ENCODE data around the gene MYBBP1A. TPM values are rescaled to one million over a fixed set of nuclear protein-coding genes. Genes with fewer than 3 reads are reported as not detected.

MYBBP1A gene
- total and polyA plus RNA-seq, 4 donors, result 12.2 to 23.3 (median 20.0) TPM

- no peak for TF ChIP-seq ZBTB33 (IDR thresholded peaks at IDR 0.05)
- TF ChIP-seq RXRA (IDR thresholded peaks at IDR 0.05), result peak in 1 of 2 donors; percentile 12
- TF ChIP-seq REST (IDR thresholded peaks at IDR 0.05), result peak; percentile 99
- no peak for TF ChIP-seq YY1 (IDR thresholded peaks at IDR 0.05)
- peak; percentile 93 for TF ChIP-seq NR2F2 (IDR thresholded peaks at IDR 0.05)
- no peaks in the 10 kb centered on the region for H3K9me3 ChIP-seq (ENCODE audit: control insufficient read depth in 4 of 4, low read length in 3 of 4)
- peaks cover under 1 to 23% (median 13%) of the 10 kb centered on the region in 4 donors for H3K4me1 ChIP-seq (ENCODE audit: control insufficient read depth in 4 of 4, insufficient read depth in 4 of 4, low read length in 3 of 4)
- H3K4me3 ChIP-seq (ENCODE audit: low read depth in 1 of 3, low read length in 3 of 3), result no peak overlapping the region
- H3K9ac ChIP-seq (ENCODE audit: low read depth in 1 of 2, low read length in 2 of 2), result no peak overlapping the region
- no peaks in the 10 kb centered on the region for H3K27me3 ChIP-seq (ENCODE audit: control insufficient read depth in 4 of 4, insufficient read depth in 4 of 4, low read length in 3 of 4)
- peaks cover 0 to 9% (median 0%) of the 10 kb centered on the region in 4 donors for H3K36me3 ChIP-seq (ENCODE audit: control insufficient read depth in 4 of 4, insufficient read depth in 3 of 4, low read depth in 1 of 4, low read length in 3 of 4)
- DNase-seq (ENCODE audit: low spot score), result peak; percentile 69
- H3K27ac ChIP-seq (ENCODE audit: low read depth in 1 of 2, low read length in 2 of 2), result no peak overlapping the region
- 71% methylated on average over 20 of the region's 20 CpGs for WGBS
These were observed 62.2 kb downstream of the MYBBP1A start for GRCh38 chr17:4492721-4493561.

DNA sequence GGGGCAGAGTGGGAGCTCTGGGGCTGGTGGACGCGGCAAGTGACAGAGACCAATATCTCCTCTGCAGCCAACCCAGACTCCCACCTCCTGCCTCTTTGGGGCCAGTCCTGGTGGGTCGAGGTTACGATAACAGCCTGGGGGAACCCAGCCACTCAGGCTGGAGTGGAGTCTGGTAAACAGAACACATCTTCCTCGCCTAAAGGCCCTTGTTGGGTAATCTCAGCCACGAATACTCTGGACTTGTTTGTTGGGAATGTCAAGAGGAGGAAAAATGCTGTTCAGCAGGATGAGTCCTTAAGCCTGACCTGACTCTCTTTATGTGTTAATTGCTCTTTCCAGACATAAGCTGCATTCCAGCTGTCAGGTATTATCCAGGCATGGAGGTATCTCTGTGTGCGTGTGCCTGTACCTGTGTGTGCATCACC, 64.5 kb downstream of the MYBBP1A start:
- 92% methylated on average over 7 of the region's 7 CpGs for WGBS
- no peak for DNase-seq (ENCODE audit: low spot score)
- Histone ChIP-seq H3K9ac (ENCODE audit: low read depth in 1 of 2, low read length in 2 of 2) (no peak overlapping the region), H3K27me3 (ENCODE audit: control insufficient read depth in 4 of 4, insufficient read depth in 4 of 4, low read length in 3 of 4) (no peaks in the 10 kb centered on the region), H3K27ac (ENCODE audit: low read depth in 1 of 2, low read length in 2 of 2) (no peak overlapping the region), H3K4me1 (ENCODE audit: control insufficient read depth in 4 of 4, insufficient read depth in 4 of 4, low read length in 3 of 4) (peaks cover 0 to 6% (median 0%) of the 10 kb centered on the region in 4 donors), H3K36me3 (ENCODE audit: control insufficient read depth in 4 of 4, insufficient read depth in 3 of 4, low read depth in 1 of 4, low read length in 3 of 4) (peaks cover 0 to 14% (median 0%) of the 10 kb centered on the region in 4 donors), H3K9me3 (ENCODE audit: control insufficient read depth in 4 of 4, low read length in 3 of 4) (no peaks in the 10 kb centered on the region), H3K4me3 (ENCODE audit: low read depth in 1 of 3, low read length in 3 of 3) (no peak overlapping the region)
- TF ChIP-seq HNF4A (conservative IDR thresholded peaks at IDR 0.05) (no peak), FOXA2 (IDR thresholded peaks at IDR 0.05) (no peak), YY1 (IDR thresholded peaks at IDR 0.05) (no peak), FOXA1 (IDR thresholded peaks at IDR 0.05) (no peak), JUND (IDR thresholded peaks at IDR 0.05) (no peak), CTCF (IDR thresholded peaks at IDR 0.05; ENCODE audit: low read depth, low read length, missing input control) (no peak), NR2F2 (IDR thresholded peaks at IDR 0.05) (no peak), GABPA (IDR thresholded peaks at IDR 0.05 in 1 of 2, conservative IDR thresholded peaks at IDR 0.05 in 1 of 2) (no peak)

All from liver (tissue), 9 donors.